Upper lobe of right lung (tissue), 1 donor: Measurements from ENCODE around the gene SLC66A3. TPM values are rescaled to one million over a fixed set of nuclear protein-coding genes. Genes with fewer than 3 reads are reported as not detected.

Source experiments
- ATAC-seq: fragments of 200-7000 bp; cut with Tn5 transposase; one replicate; pipeline ENCODE4 v1.9.1; 2020; ENCODE audit warnings: mild to moderate bottlenecking, moderate library complexity
- DNase-seq: peaks from one replicate; pipeline ENCODE4 v3.0.0-alpha.2; 2020
- H3K27ac ChIP-seq: fragments of 200-600 bp; one replicate; pipeline ENCODE4 v1.8.0; 2022
- H3K27me3 ChIP-seq: fragments of 200-600 bp; one replicate; pipeline ENCODE4 v1.8.0; 2022; ENCODE audit warnings: mild to moderate bottlenecking
- H3K36me3 ChIP-seq: fragments of 200-600 bp; one replicate; pipeline ENCODE4 v1.8.0; 2022
- H3K4me1 ChIP-seq: fragments of 200-600 bp; one replicate; pipeline ENCODE4 v1.8.0; 2022
- H3K4me3 ChIP-seq: fragments of 200-600 bp; one replicate; pipeline ENCODE4 v1.8.0; 2022; ENCODE audit warnings: mild to moderate bottlenecking
- H3K9me3 ChIP-seq: fragments of 200-600 bp; one replicate; pipeline ENCODE4 v1.8.0; 2022
- intact Hi-C: fragments of 100-400 bp; cut with DNase I; formaldehyde crosslinking; loops from one replicate; pipeline ENCODE4 v1.11.0; 2022
- total RNA-seq: library from RNA; stranded (reverse); fragmentation: NEBNext Ultra II Directional; extraction: Animal tissue kit (Norgen Biotek cat#: 25700); gene quantifications from one replicate; pipeline ENCODE4 v1.2.1, GENCODE V29; 2021
- TF ChIP-seq, protein P1 (sequence below): fragments of 200-600 bp; IDR thresholded peaks from one replicate; pipeline ENCODE4 v1.8.0; 2022; ENCODE audit warnings: antibody characterized with exemption
- donor health status: DM: no; HTN: yes; CAD: no; lungs with severe emphysema.

Gene SLC66A3
- total RNA-seq, 1 donor from 2014 or later: 21.2 TPM

DNA sequence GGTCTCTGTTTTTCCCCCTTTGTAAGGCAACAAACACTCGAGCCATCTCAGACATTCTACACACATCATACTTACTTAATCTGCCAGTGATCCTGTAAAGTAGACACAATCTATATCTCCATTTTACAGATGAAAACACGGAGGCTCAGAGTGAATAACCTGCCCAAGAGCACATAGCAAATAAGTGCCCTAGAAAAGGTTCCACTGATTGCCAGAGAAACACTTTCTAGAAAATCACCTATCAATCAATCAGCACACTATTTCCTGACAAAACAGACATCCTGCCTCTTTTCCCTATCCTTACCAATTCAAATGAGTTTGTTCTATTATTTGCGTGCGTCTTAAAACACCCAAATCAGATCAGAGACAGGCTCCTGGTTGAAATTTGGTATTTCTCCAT is 23.9 kb downstream of the SLC66A3 start:
- no peak overlapping the region for H3K27ac ChIP-seq
- H3K27me3 ChIP-seq: no peaks in the 10 kb centered on the region
- DNase-seq (no peak), ATAC-seq (no peak)
- TF ChIP-seq, protein P1, sequence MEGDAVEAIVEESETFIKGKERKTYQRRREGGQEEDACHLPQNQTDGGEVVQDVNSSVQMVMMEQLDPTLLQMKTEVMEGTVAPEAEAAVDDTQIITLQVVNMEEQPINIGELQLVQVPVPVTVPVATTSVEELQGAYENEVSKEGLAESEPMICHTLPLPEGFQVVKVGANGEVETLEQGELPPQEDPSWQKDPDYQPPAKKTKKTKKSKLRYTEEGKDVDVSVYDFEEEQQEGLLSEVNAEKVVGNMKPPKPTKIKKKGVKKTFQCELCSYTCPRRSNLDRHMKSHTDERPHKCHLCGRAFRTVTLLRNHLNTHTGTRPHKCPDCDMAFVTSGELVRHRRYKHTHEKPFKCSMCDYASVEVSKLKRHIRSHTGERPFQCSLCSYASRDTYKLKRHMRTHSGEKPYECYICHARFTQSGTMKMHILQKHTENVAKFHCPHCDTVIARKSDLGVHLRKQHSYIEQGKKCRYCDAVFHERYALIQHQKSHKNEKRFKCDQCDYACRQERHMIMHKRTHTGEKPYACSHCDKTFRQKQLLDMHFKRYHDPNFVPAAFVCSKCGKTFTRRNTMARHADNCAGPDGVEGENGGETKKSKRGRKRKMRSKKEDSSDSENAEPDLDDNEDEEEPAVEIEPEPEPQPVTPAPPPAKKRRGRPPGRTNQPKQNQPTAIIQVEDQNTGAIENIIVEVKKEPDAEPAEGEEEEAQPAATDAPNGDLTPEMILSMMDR: no peak
- no peaks in the 10 kb centered on the region for H3K4me1 ChIP-seq
- peaks cover 34% of the 10 kb centered on the region for H3K36me3 ChIP-seq
- H3K9me3 ChIP-seq: no peaks in the 10 kb centered on the region
- no peak overlapping the region for H3K4me3 ChIP-seq
- intact Hi-C loops: no loop called here

DNA sequence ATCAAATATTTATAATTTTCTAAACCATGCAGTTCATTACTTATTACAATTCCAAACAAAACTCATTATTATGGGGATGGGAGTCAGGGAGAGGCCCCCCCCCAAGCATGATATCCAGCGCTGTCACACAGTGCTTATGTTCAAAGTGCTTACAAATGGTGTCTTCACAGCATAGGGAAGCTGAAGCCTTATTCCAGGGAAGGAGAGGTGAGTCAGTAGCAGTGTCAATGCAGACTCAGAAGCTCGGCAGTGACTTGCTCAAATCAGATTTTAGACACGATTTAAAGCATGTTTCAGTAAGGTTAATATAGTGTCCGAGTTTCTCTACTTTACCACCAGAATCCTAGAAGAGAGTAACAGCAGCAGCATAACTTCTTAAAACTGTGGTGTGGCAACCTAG is 24.6 kb downstream of the SLC66A3 start:
- no peak for DNase-seq
- no peak for ATAC-seq
- no peak overlapping the region for H3K4me3 ChIP-seq
- intact Hi-C loops: no loop called here
- no peak overlapping the region for H3K27ac ChIP-seq
- peaks cover 40% of the 10 kb centered on the region for H3K36me3 ChIP-seq
- TF ChIP-seq, protein P1: no peak
- H3K4me1 ChIP-seq: no peaks in the 10 kb centered on the region
- H3K9me3 ChIP-seq: no peaks in the 10 kb centered on the region
- no peaks in the 10 kb centered on the region for H3K27me3 ChIP-seq

DNA sequence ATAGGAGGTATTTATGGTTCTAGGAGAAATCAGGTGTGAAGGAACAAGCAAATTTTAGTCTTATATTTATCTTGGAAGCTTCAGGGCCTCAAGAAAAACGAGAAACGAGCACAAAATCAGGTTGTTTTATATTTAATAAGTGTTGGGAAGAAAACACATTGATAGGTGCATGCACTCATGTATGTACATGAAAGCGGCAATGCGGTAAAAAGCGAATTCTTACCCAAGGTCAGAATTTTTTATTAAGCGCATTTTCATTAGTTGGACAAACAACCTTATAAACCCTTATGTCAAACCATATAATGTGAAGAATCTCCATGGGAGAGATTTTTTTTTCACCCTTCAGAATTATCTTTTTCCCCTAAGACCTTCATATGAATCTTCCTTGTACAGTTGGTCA is 25.4 kb downstream of the SLC66A3 start:
- Histone ChIP-seq H3K27ac (no peak overlapping the region), H3K36me3 (peaks cover 47% of the 10 kb centered on the region), H3K4me3 (no peak overlapping the region), H3K27me3 (no peaks in the 10 kb centered on the region), H3K4me1 (no peaks in the 10 kb centered on the region), H3K9me3 (no peaks in the 10 kb centered on the region)
- ATAC-seq (no peak), DNase-seq (no peak)
- intact Hi-C loops: no loop called here
- TF ChIP-seq, protein P1: no peak

DNA sequence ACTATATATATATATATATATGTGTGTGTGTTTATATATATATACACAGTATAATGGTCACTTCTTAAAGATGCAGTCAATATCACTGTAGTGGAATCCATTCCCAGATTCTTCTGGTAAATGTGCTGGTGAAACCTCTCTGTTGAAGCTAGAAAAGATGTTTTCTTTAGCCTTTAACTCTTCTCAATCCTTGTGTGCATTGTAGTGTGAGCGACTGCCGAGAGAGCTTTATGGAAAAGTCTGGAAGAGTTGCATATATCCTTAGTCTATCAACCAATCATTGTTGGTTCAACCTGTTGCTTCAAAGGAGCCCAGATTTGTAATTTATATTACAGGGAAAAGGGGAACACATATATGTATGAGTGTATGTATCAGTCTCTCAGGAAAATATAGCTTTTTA is 27.7 kb downstream of the SLC66A3 start:
- Histone ChIP-seq H3K4me1 (no peaks in the 10 kb centered on the region), H3K27ac (no peak overlapping the region), H3K27me3 (no peaks in the 10 kb centered on the region), H3K4me3 (no peak overlapping the region), H3K36me3 (peaks cover 47% of the 10 kb centered on the region), H3K9me3 (no peaks in the 10 kb centered on the region)
- ATAC-seq (no peak), DNase-seq (no peak)
- intact Hi-C loops: no loop called here
- TF ChIP-seq, protein P1: no peak

DNA sequence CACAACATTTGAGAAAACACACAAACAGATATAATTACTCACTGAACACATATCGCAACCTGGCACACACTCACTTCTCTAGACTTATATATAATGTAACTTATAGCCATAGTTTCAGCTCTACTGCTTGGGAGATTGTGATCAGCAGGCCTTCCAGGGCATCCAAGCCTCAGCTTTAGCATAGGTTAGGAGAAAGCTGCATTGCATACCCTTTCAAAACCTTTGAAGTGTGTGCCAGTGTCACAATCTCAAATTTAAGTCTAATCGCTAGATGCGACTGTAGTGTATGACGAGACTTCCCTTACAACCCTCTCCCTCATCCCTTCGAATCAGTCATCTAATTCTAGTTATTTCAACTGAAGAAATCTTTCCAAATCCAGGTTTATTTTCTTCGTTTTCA is 30.9 kb downstream of the SLC66A3 start:
- no peaks in the 10 kb centered on the region for H3K27me3 ChIP-seq
- no peaks in the 10 kb centered on the region for H3K9me3 ChIP-seq
- TF ChIP-seq, protein P1: no peak
- no peak for ATAC-seq
- H3K4me3 ChIP-seq: no peak overlapping the region
- no peaks in the 10 kb centered on the region for H3K4me1 ChIP-seq
- H3K36me3 ChIP-seq: peaks cover 56% of the 10 kb centered on the region
- intact Hi-C loops: no loop called here
- no peak overlapping the region for H3K27ac ChIP-seq
- DNase-seq: no peak

DNA sequence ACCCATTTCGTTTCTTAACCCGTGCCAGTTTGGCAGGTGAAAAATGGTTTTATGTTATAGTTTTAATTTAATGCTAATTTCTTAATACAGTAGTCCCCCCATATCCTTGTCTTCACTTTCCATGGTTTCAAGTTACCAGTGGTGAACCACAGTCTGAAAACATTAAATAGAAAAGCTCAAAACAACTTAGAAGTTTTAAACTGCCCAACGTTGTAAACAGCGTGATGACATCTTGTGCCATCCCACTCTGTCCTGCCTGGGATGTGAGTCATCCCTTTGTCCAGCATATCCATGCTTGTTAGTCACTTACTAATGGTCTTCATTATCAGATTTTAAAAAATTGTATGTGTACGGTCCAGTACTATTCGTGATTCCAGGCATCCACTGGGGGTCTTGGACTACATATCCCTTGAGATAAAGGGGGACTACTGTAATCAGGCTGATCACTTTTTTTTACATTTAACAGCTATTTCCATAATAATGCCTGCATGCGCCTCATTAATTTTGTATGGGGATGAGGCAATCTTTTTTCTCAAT is 31.9 kb downstream of the SLC66A3 start:
- DNase-seq (no peak), ATAC-seq (peak; percentile 48)
- Histone ChIP-seq H3K4me1 (no peaks in the 10 kb centered on the region), H3K27ac (no peak overlapping the region), H3K36me3 (peaks cover 61% of the 10 kb centered on the region), H3K4me3 (no peak overlapping the region), H3K9me3 (no peaks in the 10 kb centered on the region), H3K27me3 (no peaks in the 10 kb centered on the region)
- intact Hi-C loops: no loop called here
- TF ChIP-seq, protein P1: no peak
